GM19397 (cell line): Measurements from ENCODE around the gene SENP1.

Source experiments
- ATAC-seq: cut with Tn5 transposase; IDR thresholded peaks from one replicate; pipeline ENCODE4 v1.9.1; 2021; ENCODE audit warnings: mild to moderate bottlenecking, moderate library complexity; ENCODE audit not compliant: unreplicated experiment

Gene SENP1

GRCh38 chr12:48001505-48002413 lies 104.1 kb downstream of the SENP1 start:
- ATAC-seq: no peak

DNA sequence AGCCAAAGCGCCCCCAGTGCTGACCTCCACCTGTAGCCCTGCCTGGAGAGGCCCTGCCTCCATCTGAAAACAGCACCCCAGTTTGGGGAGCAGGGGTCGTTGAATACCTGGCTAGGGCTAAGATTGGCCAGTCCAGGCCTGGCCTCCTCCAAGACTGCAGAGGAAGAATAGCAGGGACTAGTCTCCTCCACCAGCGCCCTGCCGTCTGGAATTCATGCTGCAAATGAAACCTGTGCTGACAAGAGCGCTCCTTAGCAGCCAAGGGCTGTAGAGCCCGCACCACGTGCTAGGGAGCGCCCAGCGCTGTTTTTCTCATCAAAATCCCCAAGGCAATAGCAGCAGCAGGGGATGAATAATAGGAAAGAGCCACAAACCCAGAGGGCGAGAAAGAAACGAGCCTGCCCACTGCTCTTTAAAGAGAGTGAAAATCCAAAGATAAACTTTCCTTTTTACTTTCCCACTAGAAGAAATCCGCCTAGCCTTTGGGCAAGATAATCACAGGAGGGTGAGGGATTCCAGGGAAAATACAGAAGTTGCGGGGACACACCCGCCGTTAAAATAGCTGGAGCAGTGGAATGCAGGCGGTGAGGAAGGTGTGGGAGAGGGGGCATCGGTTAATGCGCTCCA lies 104.9 kb downstream of the SENP1 start:
- no peak for ATAC-seq

GRCh38 chr12:47999816-48000215 lies 106.1 kb downstream of the SENP1 start:
- ATAC-seq: no peak

DNA sequence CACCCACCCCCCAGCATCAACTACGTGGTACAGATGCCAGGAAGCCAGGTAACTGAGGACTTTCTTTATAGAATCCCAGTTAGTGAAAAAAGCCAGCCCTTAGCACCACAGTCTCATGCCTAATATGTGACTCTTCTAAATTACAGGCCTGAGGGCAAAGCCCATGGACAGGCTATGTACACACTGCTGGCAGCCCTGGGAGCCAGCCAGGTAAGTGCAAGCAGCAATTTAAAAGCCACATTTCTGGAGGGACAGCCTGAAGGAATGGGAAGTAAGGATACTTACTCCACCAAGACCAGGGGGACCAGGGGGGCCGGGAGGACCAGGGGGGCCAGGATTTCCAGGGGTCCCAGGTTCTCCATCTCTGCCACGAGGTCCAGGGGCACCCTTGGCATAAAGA lies 108.6 kb downstream of the SENP1 start:
- no peak for ATAC-seq

GRCh38 chr12:47995981-47996401 lies 109.9 kb downstream of the SENP1 start:
- no peak for ATAC-seq

GRCh38 chr12:47993491-47993890 lies 112.4 kb downstream of the SENP1 start:
- no peak for ATAC-seq
